CD4-positive, alpha-beta T cell (primary cell): Measurements from ENCODE around the gene FBN2. TPM values are rescaled to one million over a fixed set of nuclear protein-coding genes. Genes with fewer than 3 reads are reported as not detected.

Experiments
- ATAC-seq: fragments of 200-7000 bp; cut with Tn5 transposase; one replicate; pipeline ENCODE4 v1.10.0; 2022; ENCODE audit warnings: mild to moderate bottlenecking; ENCODE audit not compliant: poor library complexity
- CTCF ChIA-PET: fragments of 350-600 bp; sonication (Branson Sonifier 250); formaldehyde crosslinking; loops from one replicate; lab custom pipeline; 2021; ENCODE audit warnings: antibody characterized with exemption, inconsistent platforms; lab: Charles Lee
- POLR2A ChIA-PET: fragments of 350-600 bp; sonication (Branson Sonifier 250); formaldehyde crosslinking; loops from one replicate; lab custom pipeline; 2021; ENCODE audit warnings: antibody characterized with exemption, inconsistent platforms; lab: Charles Lee
- DNase-seq, 14 experiments: peaks; one replicate each; pipeline ENCODE4 v3.0.0-alpha.2; 2013 to 2020; ENCODE audit warnings: mixed read lengths in 2 of 14
- H3K27ac ChIP-seq, 2 donors: one replicate each; pipeline versions ENCODE4 v1.5.1 to v1.7.0; 2013; ENCODE audit warnings: low read length in 2 of 2, low read depth in 1 of 2, mild to moderate bottlenecking in 1 of 2
- H3K27me3 ChIP-seq, 2 experiments: 1 replicate in 1 of 2; 2 replicates in 1 of 2; pipeline versions ENCODE4 v1.6.1 to v1.7.0; 2013; ENCODE audit warnings: low read length in 2 of 2, control low read depth in 1 of 2, mild to moderate bottlenecking in 1 of 2, moderate library complexity in 1 of 2; ENCODE audit not compliant: insufficient read depth in 2 of 2, control insufficient read depth in 1 of 2
- H3K36me3 ChIP-seq: one replicate; pipeline ENCODE4 v1.6.1; 2013; ENCODE audit warnings: low read length, control low read depth; ENCODE audit not compliant: insufficient read depth
- H3K4me1 ChIP-seq: one replicate; pipeline ENCODE4 v1.6.1; 2013; ENCODE audit warnings: low read length, control low read depth; ENCODE audit not compliant: insufficient read depth
- H3K4me3 ChIP-seq: one replicate; pipeline ENCODE4 v1.5.1; 2013; ENCODE audit warnings: mild to moderate bottlenecking, low read length, moderate library complexity
- H3K9me3 ChIP-seq, 2 experiments: 1 replicate in 1 of 2; 2 replicates in 1 of 2; pipeline versions ENCODE4 v1.6.1 to v1.7.0; 2013; ENCODE audit warnings: low read length in 2 of 2, mild to moderate bottlenecking in 2 of 2, control low read depth in 1 of 2, moderate library complexity in 1 of 2; ENCODE audit not compliant: control insufficient read depth in 1 of 2, insufficient read depth in 1 of 2
- H3K27ac Mint-ChIP-seq: one replicate; pipeline ENCODE4 v1.8.0; 2020; ENCODE audit warnings: mixed read lengths
- H3K27me3 Mint-ChIP-seq: one replicate; pipeline ENCODE4 v1.8.0; 2021; ENCODE audit warnings: mixed read lengths
- H3K36me3 Mint-ChIP-seq: one replicate; pipeline ENCODE4 v1.8.0; 2021; ENCODE audit warnings: low read depth, mixed read lengths
- H3K4me1 Mint-ChIP-seq: one replicate; pipeline ENCODE4 v1.8.0; 2021; ENCODE audit warnings: low read depth, mixed read lengths
- H3K4me3 Mint-ChIP-seq: one replicate; pipeline ENCODE4 v1.8.0; 2020; ENCODE audit warnings: mild to moderate bottlenecking, mixed read lengths
- H3K9me3 Mint-ChIP-seq: one replicate; pipeline ENCODE4 v1.8.0; 2020; ENCODE audit warnings: mixed read lengths
- intact Hi-C, 2 experiments: fragments of 100-400 bp; cut with DNase I in 1 of 2; cut with micrococcal nuclease in 1 of 2; formaldehyde crosslinking; loops; one replicate each; pipeline versions ENCODE4 v1.15.1 to v1.9.0; 2023 to 2025; cut with DNase I, micrococcal nuclease
- total RNA-seq, 174 experiments: library from RNA in 2 of 174; stranded (reverse) in 2 of 174; gene quantifications; one replicate each; pipeline ENCODE4 v1.2.3 and lab custom pipeline; 2021 to 2026
- TF ChIP-seq, protein P1 (sequence below): fragments of 200-600 bp; IDR thresholded peaks from one replicate; pipeline ENCODE4 v1.8.0; 2022; ENCODE audit warnings: antibody characterized with exemption, mild to moderate bottlenecking

FBN2 gene
- total RNA-seq, 2 experiments from 2014 or later: 0.06 TPM; not detected in 1

DNA sequence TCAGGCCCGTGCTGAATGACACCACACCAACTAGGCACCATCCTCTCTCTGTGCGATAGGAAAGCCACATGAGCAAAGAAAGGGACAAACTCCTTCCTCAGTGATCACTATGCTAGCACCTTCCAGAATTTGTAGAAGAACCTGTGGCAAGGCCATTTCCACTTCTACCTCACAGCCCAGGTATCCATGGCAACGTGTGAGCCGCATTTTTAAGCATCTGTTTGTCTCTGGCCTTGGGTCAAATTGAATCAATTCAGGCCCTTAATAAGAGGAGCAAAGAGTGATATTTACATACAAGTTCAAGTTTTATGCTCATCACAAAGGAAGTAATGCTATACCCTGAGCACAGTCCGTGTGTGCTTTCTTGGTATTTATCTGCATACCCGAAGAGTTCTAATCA, 275.1 kb downstream of the FBN2 start:
- Histone ChIP-seq H3K27ac (no peak overlapping the region), H3K4me3 (no peak overlapping the region), H3K9me3 (no peaks in the 10 kb centered on the region), H3K4me1 (no peaks in the 10 kb centered on the region), H3K36me3 (no peaks in the 10 kb centered on the region), H3K27me3 (no peaks in the 10 kb centered on the region)
- DNase-seq (no peak), ATAC-seq (no peak)
- Mint-ChIP-seq H3K9me3 (no peaks in the 10 kb centered on the region), H3K27ac (no peak overlapping the region), H3K27me3 (peaks cover 22% of the 10 kb centered on the region), H3K4me3 (no peak overlapping the region), H3K4me1 (no peaks in the 10 kb centered on the region), H3K36me3 (no peaks in the 10 kb centered on the region)
- POLR2A ChIA-PET: no interaction called here
- CTCF ChIA-PET: no interaction called here
- TF ChIP-seq, protein P1, sequence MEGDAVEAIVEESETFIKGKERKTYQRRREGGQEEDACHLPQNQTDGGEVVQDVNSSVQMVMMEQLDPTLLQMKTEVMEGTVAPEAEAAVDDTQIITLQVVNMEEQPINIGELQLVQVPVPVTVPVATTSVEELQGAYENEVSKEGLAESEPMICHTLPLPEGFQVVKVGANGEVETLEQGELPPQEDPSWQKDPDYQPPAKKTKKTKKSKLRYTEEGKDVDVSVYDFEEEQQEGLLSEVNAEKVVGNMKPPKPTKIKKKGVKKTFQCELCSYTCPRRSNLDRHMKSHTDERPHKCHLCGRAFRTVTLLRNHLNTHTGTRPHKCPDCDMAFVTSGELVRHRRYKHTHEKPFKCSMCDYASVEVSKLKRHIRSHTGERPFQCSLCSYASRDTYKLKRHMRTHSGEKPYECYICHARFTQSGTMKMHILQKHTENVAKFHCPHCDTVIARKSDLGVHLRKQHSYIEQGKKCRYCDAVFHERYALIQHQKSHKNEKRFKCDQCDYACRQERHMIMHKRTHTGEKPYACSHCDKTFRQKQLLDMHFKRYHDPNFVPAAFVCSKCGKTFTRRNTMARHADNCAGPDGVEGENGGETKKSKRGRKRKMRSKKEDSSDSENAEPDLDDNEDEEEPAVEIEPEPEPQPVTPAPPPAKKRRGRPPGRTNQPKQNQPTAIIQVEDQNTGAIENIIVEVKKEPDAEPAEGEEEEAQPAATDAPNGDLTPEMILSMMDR: no peak
- intact Hi-C loops: no loop called here

DNA sequence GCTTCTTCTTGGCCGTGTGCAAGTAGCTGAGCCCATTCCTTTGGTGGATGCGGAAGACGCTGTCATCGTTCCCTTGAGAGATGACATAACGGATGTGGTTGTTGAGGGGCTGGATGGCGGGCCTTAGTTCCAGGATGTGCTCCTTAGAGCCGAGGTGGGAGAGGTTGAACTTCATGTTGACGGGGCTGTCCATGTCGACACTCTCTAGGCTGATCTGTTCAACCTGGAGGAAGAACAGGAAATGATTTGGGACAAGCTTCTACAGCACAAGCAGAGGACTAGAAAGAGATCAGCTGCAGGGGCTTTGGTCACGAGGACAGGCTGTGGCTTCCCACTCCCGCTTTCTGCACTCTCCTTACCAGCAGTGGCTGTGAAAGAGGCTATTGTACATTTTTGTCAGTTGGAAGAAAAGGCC, 278.4 kb downstream of the FBN2 start:
- no peak overlapping the region for H3K4me3 ChIP-seq
- no peak for ATAC-seq
- Mint-ChIP-seq H3K9me3 (no peaks in the 10 kb centered on the region), H3K36me3 (no peaks in the 10 kb centered on the region), H3K4me1 (no peaks in the 10 kb centered on the region), H3K4me3 (no peak overlapping the region), H3K27ac (no peak overlapping the region), H3K27me3 (peaks cover 6% of the 10 kb centered on the region)
- no peaks in the 10 kb centered on the region for H3K4me1 ChIP-seq
- H3K36me3 ChIP-seq: no peaks in the 10 kb centered on the region
- TF ChIP-seq, protein P1: no peak
- no peak overlapping the region for H3K27ac ChIP-seq
- intact Hi-C loops: no loop called here
- POLR2A ChIA-PET: no interaction called here
- no peak for DNase-seq
- H3K9me3 ChIP-seq: no peaks in the 10 kb centered on the region
- H3K27me3 ChIP-seq: no peaks in the 10 kb centered on the region
- CTCF ChIA-PET: interaction anchor here (1.1 kb wide), 1 partner anchor 447 kb away, joined by 3 read pairs; no protein-coding TSS in a partner anchor

DNA sequence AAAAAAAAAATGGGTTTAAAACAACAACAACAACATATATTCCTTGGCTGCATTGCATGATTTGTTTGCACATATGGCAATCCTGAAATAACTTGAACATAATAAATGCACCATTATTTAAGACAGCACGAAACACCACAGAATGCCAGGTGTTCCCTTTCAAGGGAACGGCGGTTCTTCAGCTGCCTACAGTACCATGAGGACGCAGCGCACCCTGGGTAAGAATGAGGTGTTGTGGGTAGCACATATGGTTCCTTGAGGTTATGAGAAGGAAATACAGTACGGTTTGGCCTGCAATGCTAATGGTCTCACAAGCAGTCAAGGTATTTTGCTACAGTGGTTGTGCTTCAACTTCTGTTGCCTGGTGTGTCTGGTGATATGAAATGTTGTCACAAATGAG, 279.7 kb downstream of the FBN2 start:
- DNase-seq: no peak
- H3K9me3 Mint-ChIP-seq: no peaks in the 10 kb centered on the region
- CTCF ChIA-PET: interaction anchor here (1.1 kb wide), 1 partner anchor 445 kb away, joined by 3 read pairs; no protein-coding TSS in a partner anchor

More for the DNA sequence above, 279.7 kb downstream of the FBN2 start:
- H3K4me3 ChIP-seq: no peak overlapping the region
- no peak overlapping the region for H3K27ac Mint-ChIP-seq
- H3K4me3 Mint-ChIP-seq: no peak overlapping the region
- no peaks in the 10 kb centered on the region for H3K4me1 Mint-ChIP-seq
- H3K9me3 ChIP-seq: no peaks in the 10 kb centered on the region
- intact Hi-C loops: loop anchor here in 1 of 2 experiments (1.0 kb wide), 1 partner anchor 27 kb away; no protein-coding TSS in a partner anchor
- no peak for ATAC-seq
- H3K36me3 ChIP-seq: no peaks in the 10 kb centered on the region
- TF ChIP-seq, protein P1: no peak
- H3K27ac ChIP-seq: no peak overlapping the region
- peaks cover 6% of the 10 kb centered on the region for H3K27me3 Mint-ChIP-seq
- no peaks in the 10 kb centered on the region for H3K4me1 ChIP-seq
- H3K36me3 Mint-ChIP-seq: no peaks in the 10 kb centered on the region
- H3K27me3 ChIP-seq: no peaks in the 10 kb centered on the region
- POLR2A ChIA-PET: no interaction called here
